ENCODE results near the gene IVD.

IVD gene

DNA sequence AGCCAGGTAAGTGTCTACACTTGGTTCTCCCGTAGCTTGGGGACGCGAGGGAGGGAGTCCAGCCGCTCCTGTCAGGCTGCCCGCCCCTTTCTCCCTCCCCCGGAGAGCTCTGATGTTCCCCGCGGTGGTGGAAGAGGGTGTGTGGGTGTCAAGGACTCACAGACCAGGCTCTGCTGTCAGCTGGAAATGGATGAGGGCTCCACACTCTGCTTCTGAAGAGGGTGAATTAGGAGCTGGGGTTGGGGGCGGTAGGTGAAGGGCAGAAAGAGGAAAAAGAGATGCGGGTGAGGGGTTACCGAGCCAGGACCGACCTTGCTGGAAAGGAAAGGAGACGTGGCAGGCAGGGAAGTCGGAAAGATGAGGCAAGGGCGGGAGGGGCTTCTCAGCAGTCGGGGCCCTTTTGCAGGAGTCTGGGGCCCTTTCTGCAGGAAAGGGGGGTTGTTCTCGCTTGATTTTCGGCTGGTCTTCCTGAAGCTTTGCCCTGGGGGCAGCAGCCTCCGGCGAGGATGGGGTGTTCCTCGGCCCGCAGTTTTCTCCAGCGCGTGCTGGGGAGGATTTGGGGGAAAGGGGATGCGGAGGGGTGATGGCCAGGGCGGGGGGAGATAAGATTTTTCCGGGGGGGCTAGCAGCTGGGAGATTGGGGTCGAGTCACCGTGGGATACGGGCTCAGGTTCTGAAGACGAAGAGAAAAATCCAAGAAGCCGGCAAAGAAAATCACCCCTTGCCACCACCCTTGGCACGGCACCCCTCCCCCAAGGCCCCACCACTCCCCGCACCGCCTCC is 34.6 kb downstream of the IVD start:
- DNase-seq (ENCODE audit: low read depth) = peak; percentile 72
- peak overlapping the region; percentile 54 for H3K4me3 ChIP-seq (ENCODE audit: low read depth, low read length)
- no peak for TF ChIP-seq MYC (IDR thresholded peaks at IDR 0.05; ENCODE audit: low read depth, low read length)
- TF ChIP-seq POLR2A (IDR thresholded peaks at IDR 0.05; ENCODE audit: extremely low read depth, insufficient read length) = peak; percentile 19

DNA sequence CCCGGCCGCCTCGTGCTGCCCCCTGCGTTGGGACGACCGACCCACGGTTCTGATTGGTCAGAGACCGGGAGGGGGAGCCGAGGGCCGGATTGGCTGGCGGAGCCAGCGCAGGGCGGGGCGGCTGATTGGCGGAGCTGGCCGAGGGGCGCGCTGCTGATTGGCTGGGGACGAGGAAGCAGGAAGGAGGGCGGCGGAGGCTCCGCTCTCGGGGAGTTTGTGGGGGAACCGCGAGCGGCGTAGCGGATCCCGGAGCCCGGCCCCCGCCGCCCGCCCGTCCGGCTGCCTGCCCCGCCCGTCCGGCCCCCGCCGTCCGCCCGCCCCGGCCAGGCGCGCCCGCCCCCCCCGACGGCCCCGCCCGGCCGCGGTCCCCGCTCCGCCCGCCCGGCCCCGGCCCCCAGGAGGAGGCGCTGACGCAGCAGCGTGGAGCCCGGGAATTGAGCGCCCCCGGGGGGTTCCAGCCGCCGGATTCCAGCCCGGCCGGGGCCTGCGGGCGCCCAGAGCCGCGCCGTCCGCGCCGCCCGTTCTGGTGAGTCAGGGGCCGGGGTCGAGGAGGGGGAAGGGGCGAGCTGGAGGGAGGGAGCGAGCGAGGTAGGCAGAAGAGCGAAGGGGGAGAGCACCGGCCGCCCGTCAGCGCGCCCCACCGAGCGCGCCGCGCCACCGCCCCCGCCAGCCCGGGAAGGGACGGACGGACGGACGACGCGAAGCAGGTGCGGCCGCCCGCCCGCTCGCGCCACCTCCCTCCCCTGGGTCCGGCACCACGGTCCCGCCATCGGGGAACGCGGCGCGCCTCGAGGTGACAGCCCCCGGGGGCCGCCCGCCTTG is 35.4 kb downstream of the IVD start, which contains the start of gene BAHD1:
BAHD1 (plus strand) TSS at position 211 of the 822 bp plus-strand sequence. CDS start 17,512 bp downstream, outside the sequence.
- peak; percentile 98 for DNase-seq (ENCODE audit: low read depth)
- H3K4me3 ChIP-seq (ENCODE audit: low read depth, low read length) = peak within 1 kb of the TSS; percentile 59
- TF ChIP-seq, protein P1, sequence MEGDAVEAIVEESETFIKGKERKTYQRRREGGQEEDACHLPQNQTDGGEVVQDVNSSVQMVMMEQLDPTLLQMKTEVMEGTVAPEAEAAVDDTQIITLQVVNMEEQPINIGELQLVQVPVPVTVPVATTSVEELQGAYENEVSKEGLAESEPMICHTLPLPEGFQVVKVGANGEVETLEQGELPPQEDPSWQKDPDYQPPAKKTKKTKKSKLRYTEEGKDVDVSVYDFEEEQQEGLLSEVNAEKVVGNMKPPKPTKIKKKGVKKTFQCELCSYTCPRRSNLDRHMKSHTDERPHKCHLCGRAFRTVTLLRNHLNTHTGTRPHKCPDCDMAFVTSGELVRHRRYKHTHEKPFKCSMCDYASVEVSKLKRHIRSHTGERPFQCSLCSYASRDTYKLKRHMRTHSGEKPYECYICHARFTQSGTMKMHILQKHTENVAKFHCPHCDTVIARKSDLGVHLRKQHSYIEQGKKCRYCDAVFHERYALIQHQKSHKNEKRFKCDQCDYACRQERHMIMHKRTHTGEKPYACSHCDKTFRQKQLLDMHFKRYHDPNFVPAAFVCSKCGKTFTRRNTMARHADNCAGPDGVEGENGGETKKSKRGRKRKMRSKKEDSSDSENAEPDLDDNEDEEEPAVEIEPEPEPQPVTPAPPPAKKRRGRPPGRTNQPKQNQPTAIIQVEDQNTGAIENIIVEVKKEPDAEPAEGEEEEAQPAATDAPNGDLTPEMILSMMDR (IDR thresholded peaks at IDR 0.05; ENCODE audit: low read depth, low read length) = no peak
- peak; percentile 73; the same call in 1 of the 2 replicates for TF ChIP-seq MYC (IDR thresholded peaks at IDR 0.05; ENCODE audit: low read depth, low read length)
- peak; percentile 32 for TF ChIP-seq POLR2A (IDR thresholded peaks at IDR 0.05; ENCODE audit: extremely low read depth, insufficient read length)
- TF ChIP-seq, protein P2, sequence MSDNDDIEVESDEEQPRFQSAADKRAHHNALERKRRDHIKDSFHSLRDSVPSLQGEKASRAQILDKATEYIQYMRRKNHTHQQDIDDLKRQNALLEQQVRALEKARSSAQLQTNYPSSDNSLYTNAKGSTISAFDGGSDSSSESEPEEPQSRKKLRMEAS (IDR thresholded peaks at IDR 0.05; ENCODE audit: low read depth, low read length) = peak; percentile 85

DNA sequence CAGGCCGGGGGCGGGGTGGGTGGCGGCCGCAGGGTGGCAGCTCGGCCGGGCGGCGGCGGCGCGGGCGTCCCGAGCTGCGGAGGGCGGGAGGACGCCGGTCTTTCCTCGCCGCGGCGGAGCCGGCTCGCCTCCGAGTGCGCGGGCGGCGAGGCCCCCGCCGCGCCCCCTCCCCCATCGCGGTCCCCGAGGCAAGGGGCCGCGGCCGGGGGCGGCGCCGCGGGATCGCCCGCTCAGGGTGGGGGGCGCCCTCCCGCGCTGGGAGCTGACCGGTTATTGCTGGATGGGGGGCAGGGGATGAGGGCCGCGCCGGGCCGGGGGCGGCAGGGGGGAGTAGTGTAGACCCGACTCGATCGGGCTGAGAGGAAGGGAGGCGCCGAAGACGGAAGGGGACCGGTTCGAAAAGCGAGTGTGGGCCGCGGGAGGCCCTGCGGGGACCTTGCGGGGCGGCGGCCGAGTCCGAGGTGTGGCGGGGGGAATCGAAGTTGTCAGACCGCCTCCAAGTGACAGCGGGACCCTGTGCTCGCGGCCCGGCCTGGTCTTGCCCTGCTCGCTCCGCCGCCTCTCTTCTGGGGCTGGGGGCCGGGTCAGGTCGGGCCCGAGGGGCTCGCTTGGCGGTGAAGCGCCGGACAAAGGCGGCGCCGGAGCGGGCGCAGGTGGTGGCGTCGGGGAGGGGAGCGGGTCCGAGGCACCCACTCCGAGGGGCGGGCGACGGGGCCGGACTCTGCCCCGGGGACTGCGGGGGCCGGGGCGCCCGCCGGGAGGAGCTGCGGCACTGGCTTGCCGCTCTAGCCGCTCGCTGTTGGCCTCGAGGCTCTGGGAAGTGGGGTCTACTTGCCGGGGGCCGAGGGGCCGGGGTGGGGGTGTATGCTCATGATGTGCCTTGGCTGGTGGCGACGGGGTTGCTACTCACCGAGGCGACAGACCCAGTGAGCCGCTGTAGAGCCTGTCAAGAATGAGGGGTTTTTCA is 36.3 kb downstream of the IVD start:
- H3K4me3 ChIP-seq (ENCODE audit: low read depth, low read length) = peak overlapping the region; percentile 59
- TF ChIP-seq, protein P1 (IDR thresholded peaks at IDR 0.05; ENCODE audit: low read depth, low read length) = no peak
- TF ChIP-seq, protein P2 (IDR thresholded peaks at IDR 0.05; ENCODE audit: low read depth, low read length) = no peak
- TF ChIP-seq POLR2A (IDR thresholded peaks at IDR 0.05; ENCODE audit: extremely low read depth, insufficient read length) (no peak), MYC (IDR thresholded peaks at IDR 0.05; ENCODE audit: low read depth, low read length) (no peak)
- peak; percentile 62 for DNase-seq (ENCODE audit: low read depth)

DNA sequence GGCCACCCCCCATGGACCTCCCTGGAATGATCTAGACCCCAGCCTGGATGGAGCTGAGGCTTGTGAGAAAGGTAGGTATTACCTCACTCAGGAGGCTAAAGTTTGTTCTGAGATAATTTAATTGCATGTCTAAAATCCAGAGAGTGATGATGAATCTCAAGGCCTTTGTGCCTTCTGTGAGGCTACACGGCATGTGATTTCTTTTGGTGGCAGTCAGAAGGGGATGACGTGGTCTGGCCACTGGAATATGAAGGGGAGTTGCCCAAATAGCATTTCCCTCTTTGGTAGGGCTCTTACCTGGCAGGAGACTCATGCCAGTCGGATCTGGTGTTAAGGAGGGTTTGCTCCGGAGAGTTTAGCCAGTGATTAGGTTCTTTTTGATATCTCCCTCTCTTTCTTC is 37.7 kb downstream of the IVD start:
- DNase-seq (ENCODE audit: low read depth) = no peak
- H3K4me3 ChIP-seq (ENCODE audit: low read depth, low read length) = peak overlapping the region; percentile 57
- TF ChIP-seq, protein P1 (IDR thresholded peaks at IDR 0.05; ENCODE audit: low read depth, low read length) = no peak
- no peak for TF ChIP-seq MYC (IDR thresholded peaks at IDR 0.05; ENCODE audit: low read depth, low read length)
- TF ChIP-seq, protein P2 (IDR thresholded peaks at IDR 0.05; ENCODE audit: low read depth, low read length) = no peak
- TF ChIP-seq POLR2A (IDR thresholded peaks at IDR 0.05; ENCODE audit: extremely low read depth, insufficient read length) = no peak

DNA sequence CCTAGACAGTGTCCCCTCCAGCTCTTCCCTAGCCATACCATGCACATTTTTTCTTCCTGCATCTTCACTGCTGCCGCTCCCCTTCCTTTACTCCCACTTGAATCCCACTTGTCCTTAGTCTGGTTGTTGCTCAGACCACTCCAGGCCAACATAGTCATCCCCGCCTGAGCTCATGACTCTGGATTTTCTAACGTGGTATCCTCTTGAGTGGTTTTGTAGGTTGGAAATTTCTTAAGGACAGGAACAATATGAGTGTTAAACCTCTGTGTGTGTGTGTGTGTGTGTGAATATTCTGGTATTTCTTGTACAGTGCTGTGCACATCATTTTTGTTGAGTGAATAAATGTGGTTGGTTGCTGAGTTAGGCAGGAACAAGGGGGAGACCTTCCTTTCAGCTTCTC is 38.3 kb downstream of the IVD start:
- H3K4me3 ChIP-seq (ENCODE audit: low read depth, low read length) = no peak overlapping the region
- no peak for DNase-seq (ENCODE audit: low read depth)
- TF ChIP-seq POLR2A (IDR thresholded peaks at IDR 0.05; ENCODE audit: extremely low read depth, insufficient read length) (no peak), MYC (IDR thresholded peaks at IDR 0.05; ENCODE audit: low read depth, low read length) (no peak)
- TF ChIP-seq, protein P1 (IDR thresholded peaks at IDR 0.05; ENCODE audit: low read depth, low read length) = no peak
- TF ChIP-seq, protein P2 (IDR thresholded peaks at IDR 0.05; ENCODE audit: low read depth, low read length) = no peak

Measured in NB4 (cell line).